Gastroesophageal sphincter (tissue), 4 donors: ENCODE measurements around the gene LNX2. TPM values are rescaled to one million over a fixed set of nuclear protein-coding genes. Genes with fewer than 3 reads are reported as not detected.

Experiments
- ATAC-seq: fragments of 150-250 bp; one replicate; pipeline ENCODE4 v1.9.1; 2016; ENCODE audit warnings: mild to moderate bottlenecking, moderate library complexity
- H3K27ac ChIP-seq, 4 donors: fragments of 200-600 bp; sonication (generic) in 3 of 4; 1 replicate in 3 of 4; 2 replicates in 1 of 4; pipeline ENCODE4 v1.5.1; 2016 to 2019
- H3K27me3 ChIP-seq: fragments of 200-600 bp; sonication (generic); one replicate; pipeline ENCODE4 v1.5.1; 2019
- H3K36me3 ChIP-seq, 2 donors: fragments of 200-600 bp; sonication (generic); one replicate each; pipeline ENCODE4 v1.5.1; 2019; ENCODE audit warnings: control low read depth in 1 of 2
- H3K4me1 ChIP-seq, 3 donors: fragments of 200-600 bp; sonication (generic); 1 replicate in 2 of 3; 2 replicates in 1 of 3; pipeline ENCODE4 v1.5.1; 2016 to 2019; ENCODE audit warnings: control low read depth in 2 of 3
- H3K4me3 ChIP-seq, 2 donors: fragments of 200-600 bp; sonication (generic); one replicate each; pipeline ENCODE4 v1.5.1; 2019; ENCODE audit warnings: mild to moderate bottlenecking in 1 of 2, moderate library complexity in 1 of 2
- H3K9me3 ChIP-seq, 3 donors: fragments of 200-600 bp; sonication (generic); one replicate each; pipeline ENCODE4 v1.5.1; 2017 to 2019; ENCODE audit warnings: control low read depth in 2 of 3
- CTCF ChIP-seq, 4 experiments: fragments of 200-600 bp in 2 of 4; fragments of 450-650 bp in 2 of 4; sonication (generic) in 1 of 4; IDR thresholded peaks; one replicate each; pipeline ENCODE4 v1.5.1; 2017 to 2019; ENCODE audit warnings: antibody characterized with exemption in 4 of 4, mild to moderate bottlenecking in 2 of 4, moderate library complexity in 2 of 4
- EP300 ChIP-seq: sonication (generic); formaldehyde crosslinking; IDR thresholded peaks from one replicate; pipeline ENCODE4 v1.6.1; 2017; ENCODE audit warnings: antibody characterized with exemption, mild to moderate bottlenecking
- POLR2A ChIP-seq, 2 donors: fragments of 450-650 bp; IDR thresholded peaks; one replicate each; pipeline ENCODE4 v1.6.1; 2017; ENCODE audit warnings: antibody characterized with exemption in 2 of 2, mild to moderate bottlenecking in 2 of 2, moderate library complexity in 1 of 2
- POLR2AphosphoS5 ChIP-seq: sonication (generic); formaldehyde crosslinking; IDR thresholded peaks from one replicate; pipeline ENCODE4 v1.6.1; 2017; ENCODE audit warnings: antibody characterized with exemption
- WGBS, 2 donors: methylation state at CpG; one replicate each; pipeline ENCODE4 v1.1.5; 2018; ENCODE audit warnings: low coverage in 1 of 2; 5-methylcytosine and 5-hydroxymethylcytosine counted together
- total RNA-seq, 4 donors: library from RNA; depleted of rRNA; stranded (reverse); fragments of >200 nt; gene quantifications; one replicate each; pipeline ENCODE4 v1.1.0, GENCODE V29; 2016

The LNX2 gene
- total RNA-seq, 4 donors from 2014 or later = 10.6 to 16.0 (median 14.0) TPM

- WGBS, 2 donors = 7 to 8% methylated on average over 13 of the region's 13 CpGs
- peak overlapping the region; percentile 91 to 99 (median 96) for H3K27ac ChIP-seq
Observed at GRCh38 chr13:27622102-27622820, 1.9 kb upstream of the LNX2 start.

GRCh38 chr13:27621366-27622101 lies 1.2 kb upstream of the LNX2 start, which contains the start of gene POLR1D:
Gene POLR1D, plus strand, starts transcription at chr13:27621892. Its CDS starts 92 bp downstream, at chr13:27621984.
- Histone ChIP-seq H3K4me1 (peaks cover 0 to 58% (median 15%) of the 10 kb centered on the region in 3 donors), H3K27me3 (no peaks in the 10 kb centered on the region), H3K4me3 (peak within 1 kb of the TSS; percentile 92 to 96), H3K36me3 (peaks cover 0 to 10% of the 10 kb centered on the region in 2 donors), H3K9me3 (no peaks in the 10 kb centered on the region), H3K27ac (peak within 1 kb of the TSS; percentile 91 to 99 (median 96))
- no peak for TF ChIP-seq EP300
- peak in 1 of 4 experiments; percentile 5 for TF ChIP-seq CTCF (IDR thresholded peaks at IDR 0.05)
- TF ChIP-seq POLR2A (IDR thresholded peaks at IDR 0.05) = peak; percentile 61 to 73
- peak; percentile 80 for TF ChIP-seq POLR2AphosphoS5
- peak; percentile 77 for ATAC-seq
- WGBS, 2 donors = 0% methylated on average over 3 to 15 of the region's 71 CpGs

More at GRCh38 chr13:27622102-27622820, 1.9 kb upstream of the LNX2 start:
- H3K9me3 ChIP-seq = no peaks in the 10 kb centered on the region
- H3K4me3 ChIP-seq = peak overlapping the region; percentile 92 to 96
- H3K27me3 ChIP-seq = no peaks in the 10 kb centered on the region
- H3K36me3 ChIP-seq = peaks cover 0 to 10% of the 10 kb centered on the region in 2 donors
- H3K4me1 ChIP-seq = peaks cover 0 to 56% (median 15%) of the 10 kb centered on the region in 3 donors
- TF ChIP-seq EP300 = no peak
- TF ChIP-seq CTCF (IDR thresholded peaks at IDR 0.05) = peak in 2 of 4 experiments; percentile 16 to 31
- ATAC-seq = no peak

GRCh38 chr13:27621116-27621365 lies 712 bp upstream of the LNX2 start:
- TF ChIP-seq CTCF (IDR thresholded peaks at IDR 0.05) (no peak), EP300 (no peak), POLR2A (IDR thresholded peaks at IDR 0.05) (no peak), POLR2AphosphoS5 (no peak)
- ATAC-seq = no peak
- Histone ChIP-seq H3K27ac (peak overlapping the region; percentile 91 to 99 (median 96)), H3K4me3 (peak overlapping the region; percentile 92 to 96), H3K36me3 (peaks cover 0 to 10% of the 10 kb centered on the region in 2 donors), H3K9me3 (no peaks in the 10 kb centered on the region), H3K4me1 (peaks cover 0 to 58% (median 15%) of the 10 kb centered on the region in 3 donors), H3K27me3 (no peaks in the 10 kb centered on the region)
- 0% methylated on average over 6 to 8 of the region's 8 CpGs for WGBS, 2 donors

- ATAC-seq = peak; percentile 27
Observed at GRCh38 chr13:27619728-27620376, 477 bp downstream of the LNX2 start.

More at GRCh38 chr13:27619728-27620376, 477 bp downstream of the LNX2 start:
- Histone ChIP-seq H3K36me3 (peaks cover 0 to 10% of the 10 kb centered on the region in 2 donors), H3K27ac (peak overlapping the region; percentile 94 to 99 (median 96)), H3K27me3 (no peaks in the 10 kb centered on the region), H3K9me3 (peaks cover 0 to 1% (median 0%) of the 10 kb centered on the region in 3 donors), H3K4me1 (peaks cover 0 to 55% (median 15%) of the 10 kb centered on the region in 3 donors), H3K4me3 (peak overlapping the region; percentile 92 to 96)
- TF ChIP-seq EP300 = no peak
- peak; percentile 7 for TF ChIP-seq POLR2AphosphoS5
- TF ChIP-seq POLR2A (IDR thresholded peaks at IDR 0.05) = no peak
- TF ChIP-seq CTCF (IDR thresholded peaks at IDR 0.05) = peak; percentile 43 to 68 (median 61)
- WGBS, 2 donors = 0% methylated on average over 5 to 8 of the region's 47 CpGs
